Measurements from ENCODE around the gene CLDND2.

Gene CLDND2

DNA sequence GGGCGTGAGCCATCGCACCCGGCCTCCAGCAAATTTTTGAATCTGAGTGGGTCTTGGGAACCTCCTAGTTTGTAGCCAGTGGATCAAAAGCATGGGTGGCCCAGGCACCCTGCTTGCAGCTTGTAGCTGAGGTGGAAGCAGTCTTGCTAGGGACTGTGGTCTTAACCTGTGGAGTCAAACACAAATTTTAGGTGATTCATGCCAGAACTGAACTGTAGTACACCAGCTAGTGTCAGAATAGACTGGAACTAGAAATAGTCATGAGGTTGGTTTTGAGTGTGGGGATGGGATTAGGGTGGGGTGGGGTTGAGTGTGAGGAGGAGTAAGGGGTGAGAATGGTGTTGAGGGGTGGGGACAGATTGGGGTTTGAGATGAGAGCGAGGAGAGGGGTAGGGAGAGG, 13.2 kb upstream of the CLDND2 start:
- DNase-seq: no peak

- DNase-seq: no peak
Measured at GRCh38 chr19:51380379-51380778, 11.6 kb upstream of the CLDND2 start.

DNA sequence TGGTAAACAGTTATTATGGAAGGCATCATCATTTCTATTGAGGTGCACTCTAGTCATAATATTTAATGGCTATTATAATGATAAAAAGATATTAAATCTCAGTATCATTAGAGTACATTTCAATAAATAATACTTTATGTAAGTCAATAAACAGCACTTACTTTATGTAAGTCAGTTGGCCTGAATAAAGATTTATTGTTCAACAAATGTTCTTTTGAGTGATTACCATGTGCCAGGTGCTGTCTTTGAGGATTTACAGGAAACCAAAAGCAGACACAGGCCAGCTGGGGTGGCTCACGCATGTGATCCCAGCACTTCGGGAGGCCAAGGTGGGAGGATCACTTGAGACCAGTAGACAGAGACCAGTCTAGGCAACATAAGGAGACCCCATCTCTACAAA, 8.6 kb upstream of the CLDND2 start:
- no peak for DNase-seq

GRCh38 chr19:51375504-51376221, 6.9 kb upstream of the CLDND2 start:
- no peak for DNase-seq

DNA sequence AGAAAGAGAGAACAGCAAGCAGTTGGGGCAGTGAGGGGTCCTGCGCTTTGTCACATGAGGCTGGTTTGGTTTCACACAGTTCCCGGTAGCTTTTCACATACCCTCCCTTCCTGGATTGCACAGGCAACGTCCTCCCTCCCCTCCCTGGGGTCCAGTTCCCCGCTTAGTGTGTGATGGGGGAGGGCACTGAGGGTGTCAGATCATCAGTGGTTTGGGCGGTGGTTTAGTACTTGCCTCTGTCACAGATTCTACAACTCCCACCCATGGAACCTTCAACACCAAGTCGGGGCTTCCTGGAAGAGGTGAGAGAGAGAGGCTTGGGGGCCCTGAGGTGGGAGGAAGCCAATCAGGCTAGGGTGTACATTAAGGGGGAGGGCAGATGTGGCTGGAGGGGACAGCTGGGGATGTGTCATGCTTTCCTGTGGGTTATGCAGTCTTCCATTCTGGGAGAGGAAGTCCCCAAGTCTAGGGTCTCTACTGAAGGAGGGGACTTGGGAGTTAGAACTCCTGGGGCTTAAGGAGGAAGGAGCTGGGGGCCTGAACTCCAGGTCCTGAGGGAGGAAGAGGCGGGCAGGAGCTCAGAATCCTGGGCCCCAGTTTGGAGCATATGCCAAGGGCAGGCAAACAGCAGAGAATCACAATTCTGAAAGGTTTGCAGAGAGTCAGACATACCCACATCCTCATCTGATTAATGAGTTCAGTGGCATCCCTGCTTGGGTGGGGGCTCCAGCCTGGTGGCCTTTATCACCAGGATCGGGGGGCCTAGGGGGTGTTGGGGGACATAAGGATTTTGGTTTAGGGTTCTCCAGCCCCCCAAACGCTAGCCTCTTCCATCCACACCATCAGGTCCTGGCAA, 4.1 kb upstream of the CLDND2 start, which contains the start of gene NKG7:
Gene NKG7, minus strand, starts transcription at position 6 of the 856 bp plus-strand sequence. CDS start 119 bp downstream, outside the sequence.
- no peak for DNase-seq

DNA sequence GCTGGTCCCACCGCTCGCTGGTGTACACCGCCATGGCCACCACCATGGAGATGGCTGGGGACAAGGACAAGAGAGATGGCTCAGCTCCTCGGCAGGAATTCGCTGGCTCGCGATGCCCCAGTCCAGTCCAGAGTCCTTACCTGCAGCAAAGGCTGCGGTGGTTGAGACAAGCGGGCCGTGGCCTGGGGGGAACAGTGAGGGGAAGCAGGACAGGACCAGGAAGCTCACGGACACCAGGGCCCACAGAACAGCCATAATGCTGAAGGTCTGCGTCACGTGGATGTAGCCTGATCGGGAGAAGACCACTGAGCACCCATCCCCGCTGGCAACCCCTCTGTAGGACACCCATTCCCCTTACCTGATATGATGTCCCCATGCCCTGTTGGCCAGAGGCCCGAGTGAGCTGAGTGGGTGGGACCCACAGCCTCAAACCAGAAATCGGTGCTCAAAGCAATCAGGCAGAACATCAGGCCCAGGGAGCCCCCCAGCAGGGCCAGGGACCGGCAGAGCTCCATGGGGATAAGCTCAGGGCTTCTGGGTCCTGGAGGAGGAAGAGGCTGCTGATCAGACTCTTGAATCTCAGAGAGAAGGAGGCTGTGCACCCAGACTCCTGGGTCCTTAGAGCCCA, 3.3 kb upstream of the CLDND2 start:
- no peak for DNase-seq

DNA sequence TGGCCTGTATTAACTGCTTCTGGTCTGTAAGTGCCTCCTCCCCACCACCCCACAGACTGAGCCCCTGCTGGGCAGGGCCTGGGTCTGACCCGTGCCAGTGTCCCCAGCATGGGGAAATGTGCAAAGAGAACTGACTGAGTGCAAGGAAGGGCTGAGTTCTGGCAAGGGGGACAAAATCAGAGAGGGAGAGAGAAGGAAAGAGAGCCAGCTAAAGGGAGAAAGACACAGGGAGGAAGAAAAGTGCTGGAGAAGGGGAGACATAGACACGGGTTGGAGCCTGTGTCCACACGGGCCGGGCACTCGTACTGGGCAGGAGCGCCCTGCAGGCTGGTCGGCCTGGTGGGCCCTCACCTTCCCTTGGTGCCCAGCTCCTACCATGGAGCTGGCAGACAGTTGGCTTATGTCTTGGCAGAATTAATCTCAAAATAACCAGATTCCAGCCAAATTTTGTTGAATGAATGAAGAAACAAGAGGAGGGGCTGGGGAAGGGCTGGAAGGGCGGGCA, 2.4 kb upstream of the CLDND2 start:
- no peak for DNase-seq

DNA sequence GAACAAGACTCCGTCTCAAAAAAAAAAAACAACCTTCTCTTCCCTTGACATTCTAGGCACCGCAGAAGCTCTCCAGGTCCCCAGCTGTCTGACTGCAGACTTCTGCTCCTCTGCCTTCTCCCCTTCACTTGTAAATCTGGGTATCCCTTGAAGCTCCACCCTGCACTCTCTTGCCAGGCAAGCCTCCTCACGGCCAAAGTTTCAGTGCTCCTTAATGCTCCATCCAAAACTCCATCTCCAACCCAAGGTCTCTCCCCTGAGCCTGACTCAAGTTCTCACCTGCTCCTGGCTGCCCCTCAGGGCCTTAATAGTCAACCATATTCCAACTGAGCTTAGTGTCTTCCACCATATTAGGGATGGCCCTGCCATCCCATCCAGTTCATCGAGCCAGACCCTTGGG, 1.4 kb upstream of the CLDND2 start:
- no peak for DNase-seq

DNA sequence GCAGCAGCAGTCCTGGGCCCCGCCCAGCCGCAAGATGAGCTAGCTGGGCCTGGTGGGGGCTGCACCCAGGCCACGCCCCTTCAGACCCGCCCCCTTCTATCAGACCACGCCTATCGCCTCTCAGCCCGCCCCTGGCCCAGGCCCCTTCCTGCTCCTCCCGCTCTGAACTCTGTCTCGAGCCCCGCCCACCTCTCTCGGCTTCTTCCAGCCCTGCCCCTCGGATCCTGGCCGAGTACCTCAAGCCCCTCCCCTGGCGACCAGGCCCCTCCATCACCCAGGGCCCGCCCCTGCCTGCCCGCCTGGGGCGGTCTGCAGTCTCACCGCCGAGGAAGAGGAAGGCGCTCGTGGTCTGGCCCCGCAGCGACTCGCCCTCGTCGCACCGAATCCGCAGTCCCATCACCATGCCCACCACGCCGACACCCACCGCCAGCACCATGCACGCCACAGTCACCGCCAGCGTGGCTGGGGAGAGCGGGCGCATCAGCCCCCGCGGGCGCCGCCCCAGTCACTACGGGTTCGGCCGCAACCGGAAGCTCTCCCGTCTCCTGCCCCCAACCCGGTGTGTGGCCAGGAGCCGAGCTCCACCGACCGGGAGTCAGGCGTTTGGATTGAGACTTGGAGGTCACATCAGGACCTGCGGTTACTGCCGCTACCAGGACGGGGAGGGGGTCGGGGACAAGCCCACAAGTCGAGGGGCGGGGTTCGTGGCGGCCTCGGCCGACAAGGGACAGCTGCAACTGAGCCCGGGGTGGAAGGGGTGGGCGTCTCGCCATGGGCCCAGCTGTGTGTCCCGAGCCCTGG, 1.0 kb downstream of the CLDND2 start:
- DNase-seq: peak; percentile 73 to 100 (median 97)

DNA sequence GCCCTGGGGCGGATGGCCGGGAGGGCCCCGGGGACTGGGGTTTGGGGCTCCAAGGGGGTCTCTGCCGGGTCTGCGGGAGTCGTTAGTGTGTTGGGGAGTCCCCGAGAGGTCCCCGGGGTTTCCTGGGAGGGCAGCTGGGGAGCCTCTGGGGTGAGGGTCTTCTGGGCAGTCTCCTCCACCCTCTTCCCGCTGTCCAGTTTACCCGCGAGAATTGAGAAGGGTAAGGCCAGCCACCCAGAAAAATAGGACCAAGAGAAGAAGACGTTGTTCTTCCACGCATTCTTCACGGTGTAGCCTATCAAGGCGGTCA, 1.6 kb downstream of the CLDND2 start:
- DNase-seq: peak in 7 of 56 donors; percentile 50 to 66 (median 60)

DNA sequence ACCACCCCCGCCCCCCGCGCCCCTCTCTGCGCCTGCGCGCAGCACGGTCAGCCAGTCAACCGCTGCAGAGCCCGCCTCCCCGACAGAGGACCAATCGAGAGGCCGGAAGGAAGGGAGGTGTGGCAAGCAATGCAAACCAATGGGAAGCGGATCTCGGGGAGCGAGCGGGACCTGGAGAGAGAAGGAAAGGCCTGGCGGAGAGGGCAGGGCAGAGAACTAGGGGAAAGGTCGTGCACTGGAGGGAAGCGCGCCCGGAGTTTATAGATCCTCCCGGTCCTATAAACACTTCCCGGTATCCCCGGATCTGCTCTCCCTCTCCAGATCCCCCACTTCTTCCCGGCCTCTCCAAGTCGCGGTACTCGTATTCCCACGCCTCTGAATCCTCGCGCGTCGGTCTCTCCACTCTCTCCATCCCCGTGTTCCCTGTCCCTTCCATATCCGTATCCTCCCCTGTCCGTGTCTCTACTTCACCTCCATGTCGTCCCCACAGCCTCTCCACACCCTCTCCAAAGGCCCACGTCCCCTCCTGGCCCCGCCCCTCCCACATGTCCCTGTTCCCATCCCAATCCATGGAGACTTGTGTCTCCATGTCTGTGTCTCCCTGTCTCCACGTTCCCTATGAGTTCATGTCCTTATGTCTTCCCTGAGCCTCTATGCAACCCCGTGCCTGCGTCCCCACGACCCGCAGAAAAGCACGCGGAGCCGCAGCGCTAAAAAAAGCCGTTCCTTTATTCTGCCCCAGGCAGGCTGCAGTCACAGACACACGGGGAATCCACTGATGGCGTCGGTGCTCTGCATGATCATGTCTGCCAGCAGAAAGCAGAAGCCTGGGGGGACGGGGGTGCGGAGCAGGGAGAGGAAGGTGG, 2.2 kb downstream of the CLDND2 start:
- peak; percentile 74 to 98 (median 96) for DNase-seq

GRCh38 chr19:51365965-51366388, 2.8 kb downstream of the CLDND2 start, which contains the start of gene ETFB:
Gene ETFB (minus strand): TSS chr19:51366388. CDS start chr19:51366326, 62 bp downstream.
- peak in 1 of 56 donors; percentile 55 for DNase-seq

DNA sequence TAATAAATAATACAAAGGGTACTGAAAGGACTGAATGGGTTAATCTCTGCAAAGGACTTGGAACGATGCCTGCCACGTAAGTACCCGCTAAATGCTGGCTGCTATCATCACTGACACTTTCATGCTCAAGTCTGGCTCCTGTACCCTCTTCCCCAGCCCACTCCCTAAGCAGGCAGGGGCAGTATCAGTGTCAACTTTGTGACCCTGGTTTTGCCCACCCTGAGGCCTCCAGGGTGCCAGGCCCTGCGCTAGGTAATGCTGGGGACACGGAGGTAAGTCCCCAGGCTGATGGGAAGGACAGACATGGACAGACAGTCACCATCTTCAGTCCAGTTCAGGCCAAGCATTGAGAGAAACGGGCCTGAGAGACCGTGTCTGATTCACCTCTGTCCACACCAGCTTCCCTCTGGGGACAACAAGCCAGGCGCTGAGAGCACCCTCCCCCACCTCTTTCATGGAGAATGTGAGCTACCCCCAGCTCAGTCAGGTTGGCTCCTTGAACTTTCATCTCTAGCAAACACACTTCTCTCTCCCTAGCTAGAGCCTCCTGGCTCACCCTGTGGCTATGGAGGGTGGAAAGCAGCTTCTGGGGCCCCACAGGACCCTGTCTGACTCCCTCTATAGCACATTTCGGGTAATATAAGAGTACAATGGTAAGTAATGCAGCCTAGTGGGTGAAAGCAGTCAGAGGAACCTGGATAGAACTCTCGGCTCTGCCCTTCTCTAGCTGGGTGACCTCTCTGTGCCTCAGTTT, 3.4 kb downstream of the CLDND2 start:
- DNase-seq: peak in 27 of 56 donors; percentile 6 to 55 (median 28)

- peak in 19 of 56 donors; percentile 3 to 59 (median 16) for DNase-seq
Measured at GRCh38 chr19:51364200-51365106, 4.3 kb downstream of the CLDND2 start.

- DNase-seq: no peak
Measured at GRCh38 chr19:51361239-51361638, 7.6 kb downstream of the CLDND2 start.

- peak in 1 of 56 donors; percentile 12 for DNase-seq
Measured at GRCh38 chr19:51359294-51359693, 9.5 kb downstream of the CLDND2 start.

GRCh38 chr19:51357952-51358351, 10.9 kb downstream of the CLDND2 start:
- DNase-seq: no peak

Measured in nucleus accumbens (tissue), 56 donors.